IPS-NIHi7 (cell line): ENCODE measurements around the gene NRG3.
A peak's percentile ranks its signal among the peaks of the same experiment; 100 is the strongest.

Experiments
- DNase-seq: peaks from one replicate; pipeline ENCODE4 v3.0.0; 2012; ENCODE audit warnings: mixed read lengths; ENCODE audit errors: extremely low spot score

Gene NRG3

DNA sequence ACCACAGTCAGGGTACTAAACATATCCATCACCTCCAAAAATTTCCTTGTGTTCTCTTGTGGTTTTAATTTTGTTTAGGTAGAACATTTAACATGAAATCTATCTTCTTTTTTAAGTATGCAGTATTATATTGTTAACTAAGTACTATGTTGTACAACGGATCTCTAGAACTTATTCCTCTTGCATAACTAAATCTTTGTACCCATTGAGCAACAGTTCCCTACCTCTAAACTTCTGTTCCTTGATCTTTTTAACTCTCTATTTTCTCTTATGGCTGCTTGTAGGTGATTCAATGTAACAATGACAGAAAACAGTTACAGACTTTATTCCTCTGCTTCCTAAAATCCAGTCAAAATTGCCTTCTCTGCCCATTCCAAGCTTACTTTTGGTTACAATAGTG is 9.9 kb downstream of the NRG3 start:
- DNase-seq, result no peak

DNA sequence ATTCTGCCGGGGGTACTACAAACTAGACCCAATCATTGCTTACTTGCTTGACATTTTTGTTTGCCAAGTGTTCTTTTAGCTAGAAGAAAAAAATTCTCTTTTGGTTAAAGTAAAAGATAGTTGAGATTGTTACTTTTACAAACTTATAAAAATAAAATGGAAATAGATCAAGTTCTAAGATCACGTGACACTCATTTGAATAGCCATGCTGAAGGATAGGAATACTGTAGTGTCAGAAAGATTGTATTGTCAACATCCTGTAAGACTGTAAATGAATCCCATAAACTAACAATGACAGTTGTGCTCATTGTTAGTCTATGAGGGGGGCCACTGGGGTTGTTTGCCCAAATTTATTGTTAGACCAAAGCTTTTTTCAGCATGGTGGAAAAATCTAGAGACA is 10.5 kb downstream of the NRG3 start:
- DNase-seq, result no peak

DNA sequence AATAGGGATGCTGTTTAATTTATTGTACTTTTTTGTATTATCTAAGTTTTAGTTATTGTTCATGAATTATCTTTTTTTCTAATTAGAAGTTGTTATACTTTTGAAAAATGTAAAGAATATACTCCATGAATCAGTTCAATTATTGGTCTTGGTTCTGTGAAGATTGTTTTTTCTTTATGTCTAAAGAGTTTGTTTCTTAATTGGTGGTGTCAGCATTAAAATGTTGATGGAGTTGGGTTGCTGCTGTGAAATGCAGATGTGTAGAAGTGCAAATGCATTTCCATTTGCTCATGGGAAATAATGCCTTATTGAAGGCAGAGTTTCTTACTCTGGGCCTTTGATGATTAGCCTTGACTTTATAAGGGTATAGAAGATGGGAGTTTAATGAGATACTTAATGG is 11.9 kb downstream of the NRG3 start:
- no peak for DNase-seq

DNA sequence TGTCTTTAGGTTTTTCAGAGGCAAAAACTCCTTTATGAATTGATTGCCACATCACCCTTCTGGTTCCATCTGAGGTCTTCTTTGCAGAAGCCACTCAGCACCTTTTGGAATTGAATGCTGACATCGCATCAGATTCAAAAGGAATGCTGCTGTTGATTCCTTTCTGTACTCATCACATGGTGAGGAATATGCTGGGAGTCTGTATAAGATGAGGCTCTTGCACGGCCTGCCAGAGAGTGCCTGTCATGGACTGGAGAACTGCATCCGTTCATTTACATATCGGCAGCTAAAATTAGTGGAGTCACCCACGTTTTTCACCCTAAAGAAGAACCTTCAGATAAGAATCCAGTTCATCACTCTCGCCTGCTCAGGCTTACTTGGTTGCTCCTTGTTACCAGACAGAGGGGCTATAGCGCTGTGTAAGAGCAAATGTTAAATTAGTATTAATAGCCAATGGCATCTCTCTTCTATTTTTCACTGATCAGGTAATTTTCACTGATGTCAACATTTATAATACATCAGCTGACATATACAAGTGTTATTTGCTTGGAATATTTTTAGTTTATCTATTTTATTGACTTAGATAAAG is 14.3 kb downstream of the NRG3 start:
- DNase-seq, result no peak

DNA sequence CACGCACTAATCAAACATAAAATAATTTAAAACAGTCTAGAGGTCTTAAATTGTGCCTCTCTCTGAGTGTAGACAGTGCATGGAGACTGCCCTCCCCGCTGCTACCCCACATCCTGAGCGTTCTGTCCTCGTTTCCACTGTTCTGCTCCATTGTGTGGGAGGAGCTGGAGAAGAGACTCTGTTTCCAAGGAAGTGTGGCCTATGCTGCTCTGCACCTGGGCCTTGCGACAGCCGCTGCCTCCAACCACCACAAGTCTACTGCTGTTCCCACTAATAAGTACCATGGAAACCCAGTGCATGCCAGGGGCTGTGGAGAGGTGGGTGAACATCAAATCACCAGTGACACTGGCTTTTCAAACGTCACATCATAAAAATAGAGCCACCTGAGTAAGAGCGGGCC is 19.6 kb downstream of the NRG3 start:
- no peak for DNase-seq

DNA sequence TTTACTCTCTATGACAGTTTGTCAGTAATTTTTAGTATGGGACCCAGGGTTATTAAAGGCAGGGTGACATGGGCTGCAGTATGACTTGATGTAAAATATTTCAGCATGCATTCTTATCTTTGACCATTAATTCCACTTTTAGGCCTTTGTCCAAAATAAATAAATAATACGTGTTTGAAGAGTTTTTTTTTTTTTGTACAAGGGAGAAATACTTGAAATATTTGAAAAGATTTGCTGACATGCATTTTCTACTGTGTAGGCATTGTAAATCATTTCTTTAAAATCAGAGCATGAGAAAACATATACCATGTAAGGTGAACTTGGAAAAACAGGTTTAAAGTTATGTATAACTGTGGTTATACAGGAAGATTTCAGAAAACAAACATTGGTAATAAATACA is 23.5 kb downstream of the NRG3 start:
- no peak for DNase-seq

DNA sequence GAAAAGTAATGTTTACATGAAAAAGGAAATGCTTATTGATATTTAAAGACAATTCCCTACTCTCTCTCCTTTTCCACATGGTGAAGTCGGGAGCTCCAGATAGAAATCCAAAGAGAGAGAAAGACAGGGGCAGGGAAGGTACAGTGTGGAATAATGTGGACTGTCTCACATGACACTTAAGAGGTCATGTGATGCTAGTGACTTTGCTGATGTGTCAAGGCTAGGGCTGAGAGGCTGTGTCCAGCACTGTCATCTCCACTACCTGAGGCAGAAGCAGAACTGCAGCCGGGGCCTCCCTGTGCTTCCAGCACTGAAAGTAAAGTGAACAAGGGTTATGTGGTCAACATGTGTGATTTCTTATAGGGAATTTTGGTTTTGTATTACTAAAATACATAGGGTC is 26.0 kb downstream of the NRG3 start:
- no peak for DNase-seq

DNA sequence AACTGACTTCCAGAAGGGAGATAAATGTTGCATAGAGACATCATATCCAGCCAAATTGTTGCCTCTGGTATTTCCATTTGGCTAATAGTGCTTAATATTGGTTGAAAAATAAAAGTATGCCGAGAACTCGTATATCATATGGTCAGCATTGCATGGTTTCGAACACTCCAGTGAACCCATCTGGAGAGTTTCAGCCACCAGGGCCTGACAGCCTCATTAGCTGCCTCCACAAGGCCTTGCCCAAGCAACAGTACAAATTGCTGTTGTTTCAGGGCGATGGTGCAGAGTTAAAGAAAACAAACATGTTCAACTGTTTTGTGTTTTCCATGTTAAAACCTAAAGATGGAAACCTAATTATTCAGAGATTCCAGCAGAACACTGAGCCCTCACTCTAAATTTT is 28.5 kb downstream of the NRG3 start:
- DNase-seq, result no peak

DNA sequence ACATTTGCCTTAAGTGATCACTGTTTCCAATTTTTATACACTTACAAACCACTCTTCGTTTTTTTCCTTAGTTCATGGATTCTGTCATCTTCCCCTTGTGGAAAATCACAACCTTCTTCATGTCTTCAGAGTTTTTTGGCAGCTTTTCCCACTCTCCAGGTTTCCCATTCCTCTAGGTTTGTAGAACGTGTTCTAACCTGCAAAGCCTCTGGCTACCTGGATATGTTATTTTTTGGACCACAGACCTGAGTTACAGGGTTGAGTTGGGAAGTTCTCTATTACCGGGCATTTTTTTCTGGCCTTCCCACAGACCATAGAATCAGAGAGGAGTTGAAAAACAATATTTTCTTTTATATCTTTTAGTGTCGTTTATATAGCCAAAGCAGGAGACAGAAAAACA is 30.2 kb downstream of the NRG3 start:
- DNase-seq, result no peak

DNA sequence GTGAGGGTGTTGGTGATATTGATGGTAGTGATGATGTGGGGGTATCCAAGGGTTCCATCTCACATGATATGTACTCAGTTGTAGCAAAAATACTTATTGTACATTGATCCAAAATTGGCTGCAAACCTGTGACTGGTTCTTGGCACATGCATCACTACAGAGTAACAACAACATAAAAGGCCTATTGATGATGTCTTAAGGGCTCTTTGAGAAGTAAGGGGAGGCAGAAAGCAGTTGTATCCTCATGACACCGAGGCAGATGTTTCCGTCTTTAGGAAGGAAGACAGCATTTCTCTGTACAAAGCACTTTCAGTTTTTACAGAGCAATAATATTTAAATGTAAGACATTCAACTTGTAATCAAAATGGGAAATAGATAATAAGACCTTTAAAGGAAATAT is 34.5 kb downstream of the NRG3 start:
- DNase-seq, result no peak

DNA sequence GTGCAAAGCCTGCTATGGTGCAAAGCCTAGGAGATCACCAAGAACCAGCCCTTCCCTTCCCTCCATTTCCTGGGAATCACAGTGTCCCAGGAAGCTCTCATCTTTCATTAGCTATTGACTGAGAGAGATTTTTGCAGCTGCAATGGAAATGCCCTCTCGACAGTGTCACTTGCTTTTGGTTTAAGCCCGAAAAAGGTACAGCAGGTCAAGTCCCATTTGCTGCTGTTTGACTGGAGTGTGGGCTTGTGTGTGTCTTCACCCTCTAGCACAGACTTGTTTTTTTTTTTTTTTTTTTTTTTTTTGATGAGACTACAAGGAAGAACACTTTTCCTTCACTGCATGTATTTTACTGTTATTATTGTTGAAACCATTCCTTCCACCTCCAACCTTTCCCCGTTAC is 36.3 kb downstream of the NRG3 start:
- DNase-seq, result no peak

DNA sequence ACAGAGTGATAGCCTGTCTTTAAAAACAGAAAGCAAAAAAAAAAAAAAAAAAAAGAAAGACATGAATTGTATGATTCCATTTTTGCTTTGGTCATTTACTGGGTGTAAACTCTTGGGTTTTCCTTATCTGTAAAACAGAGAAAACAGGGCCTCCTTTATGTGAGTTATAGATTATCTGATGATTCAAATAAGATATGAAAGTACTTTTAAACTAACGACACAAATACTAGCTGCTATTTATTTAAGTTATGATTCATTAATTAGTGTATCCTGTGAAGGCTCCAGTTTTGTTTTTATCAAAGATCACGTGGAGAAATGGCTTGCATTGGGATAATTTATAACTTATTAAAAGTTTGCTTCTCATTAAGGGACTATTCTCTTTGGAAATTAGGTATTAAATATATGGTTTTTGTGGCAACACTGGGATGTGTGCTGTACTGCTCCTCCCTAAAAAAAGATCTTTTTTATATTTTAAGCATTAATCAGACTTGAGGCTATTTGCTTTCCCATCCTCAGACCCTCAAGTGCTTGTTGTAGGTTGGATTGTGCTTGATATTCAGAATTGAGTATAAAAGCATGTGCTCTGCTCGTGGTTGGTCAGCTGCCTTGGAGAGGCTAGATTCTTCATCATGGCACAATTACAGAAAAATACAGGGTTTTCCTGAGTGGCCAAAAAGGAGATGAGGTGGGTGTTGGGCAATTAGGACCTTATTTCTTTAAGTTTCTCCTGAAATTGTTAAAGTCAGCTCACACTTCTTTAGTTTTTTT is 39.9 kb downstream of the NRG3 start:
- no peak for DNase-seq

DNA sequence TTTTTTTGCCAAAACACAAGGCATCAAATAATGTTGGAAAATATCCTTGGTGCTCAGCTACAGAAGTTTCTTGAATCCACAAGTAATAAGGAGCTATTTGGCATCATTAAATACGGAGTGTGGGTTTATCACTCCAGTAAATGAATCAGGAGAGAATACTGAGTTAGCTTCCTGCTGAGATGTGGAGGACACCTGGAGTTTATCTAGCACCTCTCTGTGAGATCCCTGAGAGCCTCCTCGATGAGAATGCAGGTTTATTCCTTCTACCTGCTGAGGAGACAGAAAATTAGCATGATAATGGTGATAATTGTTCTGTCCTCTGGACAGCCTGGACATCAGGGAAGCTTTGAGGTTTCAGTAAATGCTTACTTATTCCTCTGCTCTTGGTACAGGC is 40.5 kb downstream of the NRG3 start:
- no peak for DNase-seq

DNA sequence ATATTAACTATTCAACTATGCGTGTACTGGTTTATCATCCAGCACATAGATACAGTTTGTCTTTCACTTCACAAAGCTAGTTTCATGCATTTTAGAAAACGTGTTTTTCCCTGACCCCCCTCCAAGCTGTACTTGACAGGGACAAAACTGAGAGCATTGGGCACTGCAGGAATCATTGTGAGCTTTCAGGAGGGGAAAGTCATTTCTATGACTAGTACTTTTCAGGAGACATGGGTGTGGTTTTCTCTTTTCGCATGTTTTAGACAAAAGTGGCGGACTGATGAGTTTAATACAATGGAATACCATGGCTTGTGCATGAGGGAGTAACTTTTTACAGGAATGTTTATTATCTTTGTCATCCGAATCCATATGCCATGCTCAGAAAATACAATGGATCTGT is 42.7 kb downstream of the NRG3 start:
- no peak for DNase-seq

DNA sequence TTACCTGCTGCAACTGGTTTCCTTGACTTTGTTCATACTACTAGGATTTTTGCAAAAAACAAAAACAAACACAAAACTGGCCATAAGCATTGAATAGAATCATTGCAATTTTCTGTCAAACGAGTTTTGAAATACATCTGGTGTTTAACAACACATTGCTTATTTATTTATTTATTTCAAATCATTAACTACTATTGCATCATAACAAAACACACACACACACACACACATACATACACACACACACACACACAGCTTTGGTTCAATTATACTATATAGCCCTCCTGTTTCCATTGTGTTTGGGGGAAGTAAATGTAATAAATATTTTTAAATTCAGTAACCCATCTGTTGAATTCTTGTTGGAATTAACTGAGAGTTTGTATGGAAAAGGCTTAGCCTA is 43.8 kb downstream of the NRG3 start:
- no peak for DNase-seq

DNA sequence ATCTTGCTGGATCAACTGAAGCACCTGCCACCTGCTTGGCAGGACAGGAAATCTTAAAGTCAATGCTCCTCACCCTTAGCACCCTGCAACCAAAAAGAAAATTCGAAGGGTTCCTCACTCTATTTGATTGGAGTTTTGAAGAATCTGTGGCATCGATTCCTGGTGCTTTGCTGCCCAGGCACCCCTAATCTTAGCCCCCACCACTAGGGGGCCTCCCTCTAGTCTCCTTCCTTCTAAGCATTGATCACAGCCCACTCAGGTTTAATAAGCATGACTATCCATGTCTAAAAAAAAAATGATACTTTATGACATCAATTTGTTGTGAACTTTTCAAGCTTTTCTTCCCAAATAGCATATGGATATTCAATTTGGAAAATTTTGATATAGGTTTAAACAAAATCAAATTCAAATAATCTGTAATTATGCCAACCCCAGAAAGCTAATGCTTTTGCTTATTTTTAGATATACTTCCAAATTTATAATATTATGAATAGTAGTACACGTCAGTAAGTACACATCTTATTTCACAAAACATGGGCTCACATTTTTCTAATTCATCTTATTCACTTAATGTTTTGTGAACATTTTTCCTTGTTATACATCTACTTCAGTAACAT is 45.3 kb downstream of the NRG3 start:
- peak; percentile 56 for DNase-seq

DNA sequence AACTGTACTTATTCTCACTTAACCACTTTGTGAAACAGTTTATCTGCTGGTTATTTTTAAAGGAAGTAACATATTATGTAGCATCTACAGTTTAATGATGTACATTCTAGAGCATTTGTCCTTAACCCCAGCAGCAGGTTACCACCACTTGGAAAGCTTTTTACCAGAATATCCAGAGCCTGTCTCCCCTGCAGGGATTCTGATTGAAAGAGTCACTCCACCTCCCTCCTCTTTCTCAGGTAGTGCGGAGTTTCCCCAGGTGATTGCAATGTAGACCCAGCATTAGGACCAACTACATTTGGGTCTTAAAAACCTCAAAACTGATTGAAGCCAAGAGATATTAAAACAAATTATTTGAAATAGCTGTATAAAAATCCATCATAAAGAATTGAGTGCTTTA is 53.1 kb downstream of the NRG3 start:
- no peak for DNase-seq

DNA sequence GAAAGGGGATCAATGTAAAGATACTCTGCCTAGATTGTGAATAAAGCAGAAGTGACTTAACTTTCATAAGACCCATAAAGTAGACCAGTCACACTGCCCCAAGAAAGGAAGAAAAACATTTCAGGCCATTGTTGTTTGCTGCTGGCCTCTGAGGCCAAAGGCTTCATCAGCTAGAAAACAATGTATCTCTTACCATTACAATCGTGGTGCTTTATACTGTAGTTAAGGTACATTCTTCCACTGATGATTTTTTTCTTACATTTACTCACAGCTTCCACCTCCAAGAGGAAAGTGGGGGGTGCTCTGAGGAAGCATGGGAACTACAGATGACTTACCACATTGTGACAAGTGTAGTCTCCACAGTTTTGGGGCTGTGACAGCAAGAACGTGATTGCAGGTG is 68.6 kb downstream of the NRG3 start:
- no peak for DNase-seq

DNA sequence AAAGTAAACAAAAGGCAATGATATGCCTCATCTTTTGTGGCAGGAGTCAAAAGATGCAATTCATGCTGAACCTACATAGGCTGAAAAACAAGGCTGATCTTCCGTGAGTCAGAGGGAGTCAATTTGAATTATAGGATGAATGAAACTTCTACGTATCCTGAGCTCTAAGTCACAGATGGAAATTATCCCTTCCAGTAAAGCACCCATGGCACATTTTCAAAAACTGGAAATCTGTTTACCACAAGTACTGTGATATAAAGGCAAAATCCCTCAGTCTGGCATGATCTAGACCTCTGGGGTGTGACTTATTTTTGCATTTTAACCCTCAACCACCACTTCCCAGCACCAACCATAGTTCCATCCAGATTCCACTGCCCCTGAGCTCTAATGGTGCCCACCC is 69.6 kb downstream of the NRG3 start:
- DNase-seq, result no peak

DNA sequence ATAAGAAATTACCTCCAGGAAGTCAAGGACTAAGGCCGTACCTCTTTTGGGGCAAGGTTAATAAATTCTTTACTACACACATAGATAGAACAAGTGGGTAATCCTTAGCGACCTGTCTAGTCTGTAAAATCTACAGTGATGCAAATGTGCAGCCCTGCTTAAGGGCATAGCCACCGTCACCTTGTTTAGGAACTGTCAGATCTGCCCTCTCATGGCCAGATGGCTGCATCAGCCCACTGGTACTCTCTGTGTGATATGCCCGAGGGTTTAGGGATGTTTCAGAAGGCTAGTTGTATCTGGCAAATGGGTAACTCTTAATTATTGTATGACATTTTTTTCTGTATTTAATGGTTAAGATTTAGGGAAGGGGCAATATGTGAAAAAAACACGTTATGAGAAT is 74.3 kb downstream of the NRG3 start:
- DNase-seq, result no peak

DNA sequence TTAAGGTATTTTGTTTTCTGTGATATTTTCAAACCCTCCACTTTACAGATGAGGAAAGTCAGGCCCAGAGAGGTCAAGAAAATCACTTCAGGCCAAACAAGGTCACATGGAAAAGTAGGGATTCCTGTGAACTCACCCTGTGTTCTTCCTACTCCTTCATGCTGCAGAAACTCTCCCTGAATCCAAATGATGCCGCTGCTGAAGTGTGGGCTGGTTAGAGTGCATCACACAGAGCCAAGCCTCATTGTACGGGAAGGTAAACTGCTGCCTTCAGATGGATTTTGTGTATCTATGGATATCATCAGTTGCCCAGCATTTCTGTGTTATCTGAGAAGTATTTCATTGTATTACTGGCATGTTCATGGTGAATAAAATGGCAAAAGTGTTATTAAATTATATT is 75.4 kb downstream of the NRG3 start:
- DNase-seq, result no peak

DNA sequence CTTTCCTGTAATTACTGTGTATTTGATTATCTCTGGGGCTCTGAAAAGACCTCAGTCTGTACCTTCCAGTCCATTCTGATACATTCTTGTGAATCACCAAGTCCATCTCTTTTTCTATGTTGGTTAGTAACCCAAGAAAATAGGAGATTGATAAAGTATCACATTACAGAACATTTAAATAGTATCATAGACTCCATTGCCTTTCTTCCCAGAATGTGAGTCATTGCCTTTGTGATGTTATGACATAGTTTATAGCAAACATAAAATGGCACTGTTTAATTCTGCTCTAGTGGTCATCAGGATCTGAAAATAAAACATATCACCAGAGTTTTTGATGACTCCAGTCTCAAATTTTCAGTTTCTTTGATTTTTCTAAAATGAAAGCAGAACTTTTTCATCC is 78.4 kb downstream of the NRG3 start:
- DNase-seq, result no peak

DNA sequence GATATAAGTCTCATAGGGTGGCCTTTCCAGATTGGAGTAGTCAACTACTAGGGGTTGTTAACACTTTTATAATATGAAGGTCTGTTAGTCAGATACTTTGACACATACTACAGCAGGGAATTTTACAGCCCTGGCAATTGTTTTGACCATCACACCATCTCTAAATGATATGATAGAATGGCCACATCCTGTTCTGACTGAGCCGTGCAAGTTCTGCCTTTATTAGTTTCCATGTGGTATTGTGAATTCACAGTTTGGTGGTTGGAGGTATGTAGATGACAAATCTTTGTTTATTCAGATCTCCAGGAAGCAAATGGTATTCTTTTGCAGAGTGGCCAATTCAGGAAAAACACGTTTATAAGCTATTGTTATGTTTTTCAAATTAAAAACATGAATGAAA is 83.0 kb downstream of the NRG3 start:
- DNase-seq, result no peak

DNA sequence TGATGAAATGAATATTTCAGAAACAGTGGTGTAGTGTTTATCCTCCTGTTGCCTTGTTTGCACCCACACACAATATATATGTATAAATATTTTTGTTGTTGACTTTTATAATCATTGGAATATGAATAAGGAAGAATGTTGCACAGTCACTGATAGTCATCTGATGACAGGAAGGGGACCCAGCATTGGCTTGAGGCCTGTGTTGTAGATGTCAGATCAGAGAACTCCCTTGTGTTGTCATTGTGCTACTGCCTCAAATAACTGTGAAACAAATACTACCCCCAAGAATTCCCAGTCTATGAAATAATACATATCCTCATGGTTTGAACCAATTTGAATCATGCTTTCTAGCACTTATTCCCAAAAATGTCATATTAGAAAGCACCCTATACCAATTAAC is 84.0 kb downstream of the NRG3 start:
- DNase-seq, result no peak
